Stimulated activated CD8-positive, alpha-beta memory T cell treated with anti-CD3 and anti-CD28 coated beads, Interleukin-15, amount 100 ng/mL, for 48 hours (primary cell): ENCODE results near the gene AURKAIP1.

Experiments used
- DNase-seq, 2 donors: peaks; one replicate each; pipeline ENCODE4 v3.0.0-alpha.2; 2020; ENCODE audit warnings: low read depth in 2 of 2

The AURKAIP1 gene

DNA sequence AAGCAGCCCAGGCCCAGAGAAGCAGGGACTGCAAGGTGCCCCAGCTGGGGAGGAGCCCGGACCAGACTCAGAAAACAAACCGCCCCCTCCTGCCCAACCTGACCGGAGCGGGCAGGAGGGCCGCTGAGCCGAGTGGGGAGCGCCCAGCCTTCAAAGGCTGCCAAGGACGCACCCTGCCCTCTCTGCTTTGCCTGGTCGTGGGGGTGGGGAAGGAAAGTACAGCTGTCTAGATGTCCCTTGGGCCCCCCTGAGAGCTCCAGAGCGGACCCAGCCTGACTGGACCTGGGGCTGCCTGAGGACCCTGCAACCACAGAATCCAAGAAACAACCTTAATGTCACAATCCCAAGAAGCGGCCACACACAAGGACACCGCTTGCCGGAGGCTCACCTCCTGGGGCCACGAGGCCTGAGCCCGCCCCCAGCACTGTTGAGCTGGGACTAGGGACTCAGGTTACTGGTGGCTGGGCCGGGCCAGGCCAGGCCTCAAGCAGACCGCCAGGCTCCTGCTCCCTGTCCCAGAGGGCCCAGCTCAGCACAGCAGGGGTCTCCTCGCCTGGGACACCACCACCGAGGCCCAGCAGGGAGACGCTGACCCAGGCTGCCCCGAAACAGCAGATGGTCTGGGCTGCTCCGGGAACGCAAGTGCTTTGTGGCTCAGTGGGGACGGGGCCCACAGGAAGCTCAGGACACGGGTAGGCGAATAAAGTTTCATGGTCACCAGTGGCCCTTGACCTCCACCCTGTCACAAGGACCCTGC lies 27.2 kb downstream of the AURKAIP1 start:
- no peak for DNase-seq

GRCh38 chr1:1347026-1347595 lies 27.9 kb downstream of the AURKAIP1 start:
- DNase-seq: no peak

DNA sequence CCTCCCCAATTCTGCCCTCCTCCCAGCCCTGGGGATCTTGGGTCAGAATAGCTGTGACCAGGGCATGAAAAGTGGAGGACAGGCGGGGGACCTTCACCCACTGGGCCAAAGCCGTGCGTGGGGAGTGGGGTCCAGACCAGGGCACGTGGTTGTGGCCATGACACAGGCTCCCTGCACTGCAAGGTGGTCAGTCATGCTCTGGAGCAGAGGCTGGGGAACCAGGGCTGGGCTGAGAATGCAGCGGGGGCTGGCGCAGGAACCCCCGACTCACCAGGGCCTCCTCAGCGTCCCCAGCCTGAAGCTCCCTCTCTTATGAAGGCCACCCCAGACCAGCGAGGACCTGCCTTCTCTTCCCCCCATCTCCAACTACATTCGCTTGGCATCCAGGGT lies 28.5 kb downstream of the AURKAIP1 start:
- DNase-seq: no peak

GRCh38 chr1:1345860-1346500 lies 29.0 kb downstream of the AURKAIP1 start:
- DNase-seq: no peak

- no peak for DNase-seq
Observed at GRCh38 chr1:1345384-1345783, 29.6 kb downstream of the AURKAIP1 start.

DNA sequence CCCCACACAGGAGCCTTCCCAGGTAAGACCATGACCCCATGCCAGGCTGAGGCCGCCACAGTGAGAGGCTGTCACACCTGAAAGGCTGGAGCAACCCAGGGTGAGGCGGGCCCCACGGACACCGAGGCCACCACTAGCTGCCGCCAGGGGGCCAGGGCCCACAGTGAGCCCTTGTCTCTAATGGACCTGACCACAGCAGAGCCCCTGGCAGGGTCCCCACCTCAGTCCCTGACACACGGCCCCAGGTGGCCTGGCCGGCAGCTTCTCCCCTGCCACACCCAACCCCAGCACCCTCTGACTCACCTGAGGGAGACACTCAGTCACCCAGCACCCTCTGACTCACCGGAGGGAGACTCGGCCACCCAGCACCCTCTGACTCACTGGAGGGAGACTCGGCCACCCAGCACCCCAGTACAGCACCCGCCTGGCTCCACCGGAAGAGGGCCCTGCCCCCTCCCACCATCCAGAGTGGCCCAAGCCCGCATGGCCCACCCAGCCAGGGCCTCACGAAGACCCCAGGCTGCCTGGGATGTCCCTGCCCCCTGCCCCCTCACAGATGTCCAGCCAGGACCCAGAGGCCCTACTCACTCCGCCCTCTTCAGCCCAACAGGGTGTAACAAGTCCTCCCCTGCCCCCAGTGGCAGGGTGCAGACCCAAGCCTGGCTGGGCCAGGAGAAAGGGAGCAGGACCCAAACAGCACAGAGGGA lies 30.2 kb downstream of the AURKAIP1 start:
- peak; percentile 49 to 53 for DNase-seq

DNA sequence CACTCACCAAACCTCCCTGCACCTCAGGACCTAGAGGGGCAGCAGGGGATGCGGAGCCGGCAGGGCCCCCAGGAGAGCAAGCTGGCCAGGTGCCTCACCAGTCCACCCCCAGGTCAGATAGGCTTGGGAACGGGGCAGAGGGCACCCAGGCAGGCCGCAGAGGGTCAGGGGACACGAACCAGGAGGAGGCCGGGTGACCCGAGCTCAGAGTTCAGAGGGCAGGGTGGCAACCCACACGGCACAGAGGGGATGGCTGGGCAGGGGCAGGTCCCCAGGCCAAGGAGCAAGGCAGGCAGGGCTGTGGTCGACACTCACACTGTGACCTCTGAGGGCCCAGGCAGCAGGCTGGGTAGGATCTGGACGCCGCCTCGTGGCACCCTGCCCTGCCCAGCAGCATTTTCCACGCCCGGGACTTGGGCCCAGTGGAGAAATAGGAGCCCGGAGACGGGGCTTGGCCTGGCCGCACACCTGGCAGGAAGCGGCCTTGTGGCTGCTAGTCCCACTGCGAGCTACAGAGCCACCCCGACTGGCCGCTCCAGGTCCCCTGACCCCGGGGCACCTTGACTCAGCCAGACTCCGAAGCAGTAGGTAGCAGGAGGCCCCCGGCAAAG lies 31.1 kb downstream of the AURKAIP1 start:
- no peak for DNase-seq

DNA sequence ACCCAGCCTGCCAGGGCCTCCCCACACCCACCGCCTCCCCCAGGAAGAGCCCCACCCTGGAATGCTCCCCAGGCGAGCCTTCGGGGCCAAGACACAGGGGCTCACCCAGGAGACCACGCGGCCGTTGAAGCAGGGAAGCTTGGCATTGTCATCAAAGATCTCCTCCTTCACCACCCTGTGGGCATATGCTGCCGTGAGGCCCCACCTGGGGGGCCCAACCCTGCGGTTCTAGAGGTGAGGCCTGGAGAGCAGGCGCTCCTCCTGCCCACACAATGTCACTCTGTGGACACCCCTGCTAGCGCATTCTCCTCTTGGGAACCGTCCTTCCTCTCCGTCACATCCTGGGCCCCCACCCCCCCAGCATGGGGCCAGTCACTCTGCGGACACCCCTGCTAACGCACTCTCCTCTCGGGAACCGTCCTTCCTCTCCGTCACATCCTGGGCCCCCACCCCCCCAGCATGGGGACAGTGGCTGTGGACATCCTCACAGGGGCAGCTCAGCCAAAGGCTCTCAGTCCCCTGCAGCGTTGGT lies 32.4 kb downstream of the AURKAIP1 start:
- no peak for DNase-seq

GRCh38 chr1:1342061-1342562 lies 32.9 kb downstream of the AURKAIP1 start:
- no peak for DNase-seq

DNA sequence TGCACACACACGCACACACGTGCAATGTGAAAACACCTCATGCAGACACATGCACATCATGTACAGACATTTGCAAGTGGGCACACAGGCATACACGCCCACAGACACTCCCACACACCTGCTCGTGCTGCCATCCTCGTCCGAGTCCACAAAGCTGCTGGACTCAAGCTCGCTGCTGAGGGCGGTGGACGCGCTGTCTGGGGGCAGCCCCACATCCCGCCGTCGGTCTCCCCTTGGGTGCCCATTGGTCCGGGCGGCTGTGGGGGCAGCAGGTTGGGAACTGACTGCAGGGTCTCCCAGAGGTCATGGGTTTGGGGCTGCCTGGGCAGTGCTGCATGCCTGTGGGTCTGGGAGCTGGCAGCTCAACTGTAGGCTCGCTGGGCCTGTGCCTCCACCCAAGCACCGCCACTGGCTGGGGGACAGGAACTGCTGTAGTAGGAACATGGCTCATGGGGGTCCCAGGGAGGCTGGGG lies 33.4 kb downstream of the AURKAIP1 start:
- no peak for DNase-seq

GRCh38 chr1:1340791-1341548 lies 34.0 kb downstream of the AURKAIP1 start:
- DNase-seq: no peak

DNA sequence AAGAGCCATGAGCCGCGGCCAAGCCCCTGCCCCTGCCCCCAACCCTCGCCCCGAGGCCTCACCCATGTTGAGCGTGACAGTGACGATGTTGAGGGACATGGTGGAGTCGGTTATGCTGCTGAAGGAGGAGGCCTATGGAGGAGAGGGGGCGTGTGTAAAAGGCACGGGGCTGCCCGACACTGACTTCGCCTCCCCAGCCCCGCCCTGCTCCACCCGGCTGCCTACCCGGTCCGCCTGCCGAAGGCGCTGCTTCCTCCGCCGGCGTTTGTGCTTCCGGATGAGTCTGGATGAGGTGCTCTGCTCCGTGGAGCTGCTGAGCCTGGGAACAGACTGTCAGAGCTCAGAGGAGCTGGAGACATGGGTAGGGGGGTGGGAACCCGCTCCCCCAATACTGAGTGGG lies 34.8 kb downstream of the AURKAIP1 start:
- DNase-seq: no peak

GRCh38 chr1:1338278-1338677 lies 36.7 kb downstream of the AURKAIP1 start:
- DNase-seq: no peak

DNA sequence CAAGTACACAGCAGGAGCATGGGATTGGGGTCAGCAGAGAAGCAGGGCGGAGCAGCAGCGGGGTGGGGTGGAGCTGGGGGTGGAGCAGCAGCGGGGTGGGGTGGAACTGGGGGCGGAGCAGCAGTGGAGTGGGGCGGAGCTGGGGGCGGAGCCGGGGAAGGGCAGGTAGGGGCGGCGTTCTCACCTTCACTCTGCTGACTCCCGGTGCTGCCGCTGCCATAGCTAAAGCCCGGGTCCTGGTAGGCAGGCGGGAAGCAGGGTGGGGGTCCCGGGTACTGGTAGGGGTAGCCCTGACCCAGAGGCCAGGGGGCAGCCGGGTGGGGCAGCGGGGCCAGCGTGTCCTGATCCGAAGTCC lies 37.2 kb downstream of the AURKAIP1 start:
- DNase-seq: no peak

- no peak for DNase-seq
Observed at GRCh38 chr1:1336931-1337792, 37.8 kb downstream of the AURKAIP1 start.

DNA sequence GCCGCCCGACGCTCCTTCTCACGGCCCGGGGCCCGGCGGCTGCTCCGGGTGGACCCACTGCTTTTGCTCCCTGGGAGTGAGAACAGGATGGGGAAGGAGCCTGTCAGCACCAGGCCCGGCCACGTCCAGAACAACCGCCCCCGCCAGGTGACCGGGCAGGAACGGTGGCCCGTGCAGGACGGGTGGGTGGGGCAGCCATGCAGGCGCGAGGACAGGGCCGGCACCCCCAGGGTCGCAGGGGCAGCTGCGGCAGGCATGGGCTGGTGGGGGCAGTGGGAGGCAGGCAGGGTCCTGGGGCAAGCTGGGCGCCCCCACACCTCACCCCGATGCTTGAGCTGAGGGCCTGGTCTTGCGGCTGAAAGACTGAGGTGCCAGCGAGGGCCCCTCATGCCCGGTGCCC lies 38.6 kb downstream of the AURKAIP1 start:
- DNase-seq: no peak

DNA sequence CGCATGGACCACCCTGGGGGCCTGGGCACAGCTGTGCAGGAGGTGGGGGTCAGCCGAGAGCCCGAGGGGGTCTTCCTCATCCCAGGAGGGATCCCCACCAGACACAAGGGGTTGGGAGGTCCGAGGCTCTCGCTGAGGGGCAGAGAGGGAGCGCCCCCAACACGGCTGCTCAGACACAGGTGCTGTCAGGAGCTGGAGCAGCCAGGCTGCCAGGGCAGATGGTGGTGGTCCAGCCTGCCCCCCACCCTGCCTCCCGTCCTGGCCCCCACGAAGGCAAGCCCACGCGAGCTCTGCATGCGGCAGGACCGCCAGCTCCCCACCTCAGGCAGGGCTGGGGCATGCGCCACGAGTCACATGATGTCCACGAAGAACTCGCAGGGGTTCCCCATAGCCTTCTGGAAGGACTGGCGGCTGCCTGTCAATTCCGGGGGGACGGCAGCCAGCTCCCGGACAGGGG lies 39.2 kb downstream of the AURKAIP1 start:
- no peak for DNase-seq

- no peak for DNase-seq
Observed at GRCh38 chr1:1335283-1335682, 39.7 kb downstream of the AURKAIP1 start.

DNA sequence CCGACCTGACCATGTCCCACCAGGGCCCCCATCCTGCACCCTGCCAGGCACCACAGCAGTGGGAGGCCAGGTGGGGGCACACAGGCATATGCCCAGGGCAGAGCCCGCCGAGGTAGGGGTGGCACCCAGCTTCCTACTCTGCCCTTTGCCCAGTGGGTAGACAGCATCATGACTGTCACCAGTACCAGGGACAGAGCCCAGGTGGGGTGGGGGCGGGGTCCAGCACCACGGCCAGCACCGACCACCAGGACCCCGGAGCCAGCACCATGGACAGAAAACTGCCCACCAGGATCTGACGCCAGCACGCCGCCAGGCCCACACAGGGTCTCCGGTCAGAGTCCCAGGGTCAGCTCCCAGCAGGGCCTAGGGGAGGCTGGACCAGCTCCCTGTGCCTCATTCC lies 40.2 kb downstream of the AURKAIP1 start:
- DNase-seq: no peak
